HG03060 (cell line): ENCODE results near the gene TNFRSF12A.
A peak's percentile ranks its signal among the peaks of the same experiment; 100 is the strongest.

ENCODE experiments used
- ATAC-seq: cut with Tn5 transposase; IDR thresholded peaks from one replicate; pipeline ENCODE4 v1.9.1; 2021; ENCODE audit warnings: low read depth, moderate number of reproducible peaks; ENCODE audit not compliant: unreplicated experiment

The TNFRSF12A gene

DNA sequence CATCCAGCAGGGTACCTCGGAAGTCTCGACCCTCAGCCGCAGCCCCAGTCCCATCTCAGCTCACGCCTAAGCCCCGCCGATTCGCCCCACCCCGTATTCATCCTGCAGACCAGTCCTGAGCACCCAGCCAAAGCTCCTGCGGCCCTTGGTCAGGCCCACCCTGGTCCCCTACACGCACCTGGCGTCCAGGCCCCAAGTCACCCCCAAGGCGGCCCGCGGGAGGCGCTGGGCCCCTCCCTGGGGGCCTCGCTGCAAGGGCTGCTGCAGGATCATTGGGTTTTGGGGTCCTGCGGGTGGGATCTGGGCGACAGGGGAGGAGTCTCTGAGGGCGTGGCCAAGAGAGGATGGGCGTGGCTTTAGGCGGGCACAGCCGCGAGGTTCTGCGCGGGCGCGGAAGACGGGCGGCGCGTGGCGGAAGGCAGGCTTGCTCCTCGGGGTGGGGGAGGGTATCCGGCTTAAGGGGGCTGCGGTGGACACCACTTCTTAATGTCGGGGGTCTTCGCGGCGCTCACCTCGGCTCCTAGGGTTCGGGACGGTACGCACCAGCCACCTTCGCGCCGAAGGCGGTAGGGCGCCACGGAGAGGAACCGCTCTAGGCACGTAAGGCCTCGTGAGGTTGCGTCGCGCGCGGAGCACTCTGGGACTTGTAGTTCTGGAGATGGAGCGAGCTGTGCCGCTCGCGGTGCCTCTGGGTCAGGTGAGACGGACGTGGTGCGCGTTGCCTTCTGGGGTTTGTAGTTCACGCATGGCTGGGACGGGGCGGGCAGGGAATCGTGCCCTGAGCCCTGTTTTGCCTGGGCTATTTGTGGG is 3.7 kb downstream of the TNFRSF12A start, which contains the start of the genes HCFC1R1 and THOC6:
HCFC1R1 (minus strand) TSS at position 274 of the 810 bp plus-strand sequence; CDS start at position 273, 1 bp downstream.
THOC6 (plus strand) TSS at position 367 of the 810 bp plus-strand sequence; CDS start at position 659, 292 bp downstream.
- ATAC-seq = peak; percentile 56

DNA sequence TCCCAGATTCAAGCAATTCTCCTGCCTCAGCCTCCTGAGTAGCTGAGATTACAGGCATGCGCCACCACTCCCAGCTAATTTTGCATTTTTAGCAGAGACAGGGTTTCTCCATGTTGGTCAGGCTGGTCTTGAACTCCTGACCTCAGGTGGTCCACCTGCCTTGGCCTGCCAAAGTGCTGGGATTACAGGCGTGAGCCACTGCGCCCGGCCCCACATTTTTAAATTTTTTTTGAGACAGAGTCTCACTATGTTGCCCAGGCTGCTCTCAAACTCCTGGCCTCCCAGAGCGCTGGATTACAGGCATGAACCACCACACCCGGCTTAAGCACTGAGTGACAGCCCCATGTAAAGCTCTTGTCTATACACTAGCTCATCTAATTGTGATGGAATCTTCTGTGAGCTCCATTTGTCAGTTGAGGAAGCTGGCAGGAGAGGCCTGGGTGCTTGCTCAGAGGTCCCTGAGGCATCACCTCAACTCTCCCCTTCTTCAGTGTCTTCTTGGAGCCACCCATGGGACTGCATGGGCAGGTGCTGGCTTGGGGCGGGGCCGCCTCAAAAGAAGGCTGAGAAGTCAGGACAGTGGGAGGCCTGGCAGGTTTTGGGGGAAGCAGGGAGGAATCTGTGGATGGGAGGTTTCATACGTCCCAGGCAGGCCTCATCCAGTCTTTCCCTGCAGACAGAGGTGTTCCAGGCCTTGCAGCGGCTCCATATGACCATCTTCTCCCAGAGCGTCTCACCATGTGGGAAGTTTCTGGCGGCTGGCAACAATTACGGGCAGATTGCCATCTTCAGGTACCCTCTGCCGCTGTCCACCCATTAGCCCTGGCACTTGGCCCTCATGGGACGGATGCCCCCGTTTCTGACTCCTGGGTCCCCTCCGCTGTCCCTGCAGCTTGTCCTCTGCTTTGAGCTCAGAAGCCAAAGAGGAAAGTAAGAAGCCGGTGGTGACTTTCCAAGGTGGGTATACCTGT is 5.1 kb downstream of the TNFRSF12A start:
- ATAC-seq = no peak

DNA sequence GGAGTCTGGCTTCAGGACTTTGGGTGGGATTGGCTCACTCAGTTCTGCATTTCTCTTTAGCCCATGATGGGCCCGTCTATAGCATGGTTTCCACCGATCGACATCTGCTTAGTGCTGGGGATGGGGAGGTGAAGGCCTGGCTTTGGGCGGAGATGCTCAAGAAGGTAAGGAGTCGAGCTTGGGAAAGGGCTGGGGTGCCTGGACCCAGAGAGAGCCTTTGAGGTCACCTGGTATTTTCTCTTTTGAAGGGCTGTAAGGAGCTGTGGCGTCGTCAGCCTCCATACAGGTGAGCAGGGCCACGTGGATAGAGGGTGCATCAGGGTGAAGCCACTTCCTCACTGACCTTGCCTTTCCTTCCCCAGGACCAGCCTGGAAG is 5.8 kb downstream of the TNFRSF12A start:
- no peak for ATAC-seq

DNA sequence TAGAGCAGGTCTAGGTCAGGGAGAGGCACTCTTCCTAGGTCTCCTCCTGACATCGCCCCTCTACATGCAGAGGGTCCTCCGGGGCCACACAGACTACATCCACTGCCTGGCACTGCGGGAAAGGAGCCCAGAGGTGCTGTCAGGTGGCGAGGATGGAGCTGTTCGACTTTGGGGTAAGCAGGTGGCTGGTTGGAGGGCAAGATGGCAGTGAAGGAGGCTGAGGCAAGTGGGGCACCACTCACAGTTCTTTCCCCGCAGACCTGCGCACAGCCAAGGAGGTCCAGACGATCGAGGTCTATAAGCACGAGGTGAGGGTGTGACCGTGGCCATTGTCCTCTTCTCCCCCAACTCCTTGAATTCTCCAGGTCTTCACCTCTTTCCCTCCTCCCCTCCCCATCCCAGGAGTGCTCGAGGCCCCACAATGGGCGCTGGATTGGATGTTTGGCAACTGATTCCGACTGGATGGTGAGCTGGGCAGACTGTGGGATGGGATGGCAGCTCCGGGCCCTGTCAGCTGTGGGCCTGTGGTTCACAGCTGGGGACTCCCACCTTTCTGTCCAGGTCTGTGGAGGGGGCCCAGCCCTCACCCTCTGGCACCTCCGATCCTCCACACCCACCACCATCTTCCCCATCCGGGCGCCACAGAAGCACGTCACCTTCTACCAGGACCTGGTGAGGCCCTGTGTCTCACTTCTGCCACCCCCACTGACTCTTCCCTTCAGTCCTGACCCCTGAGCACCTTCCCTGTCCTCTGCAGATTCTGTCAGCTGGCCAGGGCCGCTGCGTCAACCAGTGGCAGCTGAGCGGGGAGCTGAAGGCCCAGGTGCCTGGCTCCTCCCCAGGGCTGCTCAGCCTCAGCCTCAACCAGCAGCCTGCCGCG is 6.7 kb downstream of the TNFRSF12A start:
- ATAC-seq = no peak

DNA sequence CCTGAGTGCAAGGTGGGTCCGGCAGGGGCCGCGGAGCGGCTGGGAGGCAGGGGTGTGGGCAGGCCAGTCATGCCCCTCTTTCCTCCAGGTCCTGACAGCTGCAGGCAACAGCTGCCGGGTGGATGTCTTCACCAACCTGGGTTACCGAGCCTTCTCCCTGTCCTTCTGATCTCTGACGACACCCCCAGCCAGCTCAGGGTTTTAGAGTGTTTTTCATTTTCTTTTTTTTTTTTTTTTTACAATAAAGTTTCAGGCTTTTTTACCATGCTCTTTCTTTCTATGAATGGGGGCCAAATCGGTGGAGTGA is 7.3 kb downstream of the TNFRSF12A start:
- ATAC-seq = no peak

DNA sequence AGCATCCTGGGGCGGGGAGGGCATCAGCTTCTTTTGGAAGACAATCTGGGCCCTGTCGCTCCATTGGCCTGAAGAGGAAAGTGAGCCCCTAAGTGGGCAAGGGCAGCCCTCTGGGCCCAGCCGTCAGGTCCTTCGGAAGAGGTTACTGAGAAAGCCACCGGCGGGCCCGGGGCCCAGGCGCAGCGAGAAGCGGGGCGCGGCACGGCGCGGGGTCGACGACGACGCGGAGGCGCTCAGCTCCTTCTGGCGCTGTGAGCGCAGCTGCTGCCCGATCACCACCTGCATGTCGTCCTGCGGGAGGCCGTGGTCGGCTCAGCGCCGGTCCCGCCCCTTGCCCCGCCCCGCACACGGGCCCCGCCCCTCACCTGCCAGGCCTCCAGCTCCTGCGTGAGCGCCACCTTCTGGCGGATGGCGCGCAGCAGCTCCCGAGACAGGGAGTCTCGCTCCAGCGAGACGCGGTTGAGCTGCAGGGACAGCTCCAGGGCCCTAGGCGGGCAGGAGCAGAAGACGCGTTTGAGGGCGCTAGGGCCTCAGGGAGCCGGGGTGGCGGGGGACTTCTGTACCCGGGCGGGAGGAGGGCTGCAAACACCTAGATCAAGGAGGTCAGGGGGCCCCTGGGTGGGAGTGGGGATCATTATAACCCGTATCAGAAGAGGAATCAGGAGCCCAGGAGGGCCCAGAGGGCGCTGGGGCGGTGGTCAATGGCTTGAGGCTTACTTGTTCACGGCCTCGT is 8.0 kb downstream of the TNFRSF12A start:
- no peak for ATAC-seq

DNA sequence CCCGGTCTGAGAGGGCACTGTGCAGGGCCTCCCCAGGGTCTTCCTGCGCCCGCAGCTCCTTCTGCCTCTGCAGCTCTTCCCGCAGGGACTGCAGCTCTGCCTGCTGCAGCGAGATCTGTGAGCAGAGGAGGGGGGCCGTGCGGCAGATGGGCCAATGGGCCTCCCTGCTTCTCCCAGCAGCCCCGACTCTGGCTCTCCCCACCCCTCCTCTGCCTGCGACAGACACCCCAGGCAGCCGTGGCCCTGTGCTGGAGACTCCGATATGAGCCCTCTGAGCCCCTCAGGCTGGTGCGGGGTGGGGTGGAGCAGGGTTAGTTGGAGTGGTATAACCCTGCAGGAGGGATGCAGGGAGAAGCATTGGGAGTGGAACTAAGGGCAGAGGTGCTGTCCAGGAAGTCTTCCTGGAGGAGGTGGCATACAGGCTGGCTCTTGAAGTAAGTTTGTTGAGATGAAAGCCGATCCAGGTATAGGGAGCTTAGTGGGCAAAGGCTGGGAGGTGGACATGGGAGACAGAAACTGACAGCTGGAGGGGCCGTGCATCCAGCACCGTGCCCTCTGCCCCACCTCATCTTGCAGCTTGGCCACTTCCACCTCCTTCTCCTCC is 8.7 kb downstream of the TNFRSF12A start:
- no peak for ATAC-seq

DNA sequence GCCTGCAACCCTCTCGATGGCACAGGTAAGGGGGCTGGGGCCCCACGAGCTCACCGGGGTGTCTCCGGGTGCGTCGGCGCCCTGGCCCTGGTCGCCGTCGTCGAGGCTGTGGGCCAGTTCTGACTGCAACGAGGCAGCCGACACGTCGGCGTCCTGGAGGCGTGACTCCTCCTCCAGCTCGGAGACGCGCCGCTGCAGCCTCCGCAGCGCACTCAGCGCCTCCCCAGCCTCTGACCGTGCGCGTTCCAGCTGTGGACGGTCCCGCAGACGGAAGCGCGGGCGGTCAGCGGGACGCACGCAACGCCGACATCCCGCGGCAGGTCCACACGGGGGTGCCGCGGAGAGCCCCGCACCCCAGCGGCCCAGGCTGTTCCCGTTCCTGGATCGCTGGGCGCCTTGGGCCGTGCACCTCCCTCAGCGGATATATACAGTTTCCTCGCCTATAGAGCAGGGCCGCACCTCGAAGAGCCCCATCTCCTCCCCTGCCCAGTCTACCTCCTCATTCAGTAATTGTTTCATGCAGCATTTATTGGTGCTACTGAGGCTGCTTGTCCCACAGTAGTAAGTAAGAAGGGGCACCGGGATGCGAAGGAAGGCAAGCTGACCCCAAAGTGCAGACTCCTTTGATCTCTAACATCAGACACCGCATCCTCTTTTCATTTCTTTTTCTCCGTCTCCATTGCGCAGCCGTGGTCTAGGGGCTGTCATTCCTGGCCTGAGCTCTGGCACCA is 9.5 kb downstream of the TNFRSF12A start:
- no peak for ATAC-seq

DNA sequence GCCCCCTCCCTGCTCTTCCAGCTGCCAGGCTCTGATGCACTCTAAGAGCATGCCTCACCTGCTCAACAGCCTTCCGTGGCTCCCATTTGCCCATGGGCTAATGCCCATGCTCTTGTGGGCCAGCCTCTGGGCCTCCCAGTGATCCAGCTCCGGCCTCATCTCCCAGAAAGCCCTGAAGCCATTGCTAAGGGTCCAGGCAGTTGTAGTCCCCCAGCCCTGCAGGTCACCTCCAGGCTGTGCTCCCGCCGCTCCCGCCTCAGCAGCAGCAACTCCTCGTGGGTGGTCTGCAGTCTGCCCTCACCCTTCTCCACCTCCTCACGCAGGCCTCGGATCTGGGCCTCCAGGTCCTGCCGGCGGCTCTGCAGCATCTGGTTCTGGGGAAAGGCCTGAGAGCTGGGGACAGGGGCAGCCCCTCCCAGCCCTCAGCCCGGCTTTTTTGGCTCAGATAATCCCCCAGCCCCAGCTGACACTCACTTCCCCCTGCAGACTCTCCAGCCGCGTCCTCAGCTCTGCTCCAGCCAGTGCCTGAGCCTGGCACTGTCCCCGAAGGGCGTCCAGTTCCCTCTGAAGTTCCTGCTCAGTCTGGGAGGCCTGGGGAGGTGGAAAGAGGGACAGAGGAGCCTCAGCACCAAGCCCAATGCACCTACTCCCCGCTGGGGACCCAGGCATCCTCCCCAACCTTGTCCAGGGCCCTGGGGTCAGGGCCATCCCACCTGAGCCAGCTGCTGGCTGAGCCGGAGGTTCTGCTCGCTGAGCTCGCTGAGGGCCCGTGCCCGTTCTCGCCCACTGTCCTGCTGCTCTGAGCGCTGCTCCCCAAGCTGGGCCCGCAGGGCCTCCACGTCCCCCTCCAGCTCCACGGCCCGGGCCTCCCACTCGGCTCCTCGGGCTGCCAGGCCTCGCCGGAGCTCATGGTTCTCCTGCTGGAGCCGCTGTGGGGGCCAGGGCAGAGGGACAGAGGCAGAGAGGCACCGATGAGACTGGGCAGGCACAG is 10.3 kb downstream of the TNFRSF12A start:
- no peak for ATAC-seq

DNA sequence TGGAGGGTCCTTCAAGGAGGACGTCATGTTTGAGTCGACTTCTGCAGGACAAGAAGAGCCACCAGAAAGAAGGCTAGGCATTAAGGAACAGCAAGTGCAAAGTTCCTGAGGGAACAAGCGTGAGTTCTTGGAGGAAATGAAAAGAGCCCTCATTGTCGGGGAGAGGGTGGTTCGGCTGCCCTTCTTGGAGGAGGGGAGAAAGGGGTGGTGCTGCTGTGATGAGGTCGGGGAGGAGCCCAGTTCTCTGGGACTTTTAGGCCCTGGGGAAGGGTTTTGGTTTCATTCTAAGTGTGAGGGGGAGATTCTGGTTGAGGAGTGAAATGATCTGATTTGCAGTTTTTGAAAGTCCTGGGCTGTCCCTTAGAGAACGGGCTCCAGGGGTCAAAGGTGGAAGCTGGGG is 12.5 kb downstream of the TNFRSF12A start:
- no peak for ATAC-seq

DNA sequence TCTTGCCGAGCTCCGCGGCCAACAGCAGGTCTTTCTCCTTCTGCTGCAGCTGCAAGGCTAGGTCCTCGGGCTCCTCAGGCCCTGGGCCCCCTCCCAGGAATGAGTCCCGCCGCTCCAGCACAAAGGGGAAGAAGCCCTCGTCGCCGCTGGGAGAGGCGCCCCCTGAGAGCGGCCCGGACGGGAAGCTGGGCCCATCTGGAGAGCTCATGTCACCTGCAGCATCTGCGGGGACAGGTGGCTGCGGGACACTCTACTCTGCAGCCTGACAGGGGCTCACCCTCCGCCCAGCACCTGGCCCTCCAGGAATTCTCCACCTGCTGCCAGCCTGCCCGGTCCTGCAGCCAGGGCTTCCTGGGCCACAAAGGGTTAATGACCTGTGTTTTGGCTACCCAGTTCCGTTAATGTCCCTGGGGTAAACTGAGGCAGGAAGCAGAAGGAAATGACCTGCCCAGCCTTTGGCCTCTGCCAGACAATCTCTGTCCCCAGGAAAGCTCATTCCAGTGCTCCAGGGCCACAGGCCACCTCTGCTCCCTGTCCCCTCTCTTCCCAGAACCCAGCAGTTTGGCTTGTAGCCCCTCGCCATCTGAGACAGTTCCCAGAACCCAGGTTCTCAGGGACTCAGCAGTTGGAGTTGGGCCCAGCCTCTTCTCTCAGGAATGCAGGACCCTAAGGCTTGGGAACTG is 15.3 kb downstream of the TNFRSF12A start:
- no peak for ATAC-seq

DNA sequence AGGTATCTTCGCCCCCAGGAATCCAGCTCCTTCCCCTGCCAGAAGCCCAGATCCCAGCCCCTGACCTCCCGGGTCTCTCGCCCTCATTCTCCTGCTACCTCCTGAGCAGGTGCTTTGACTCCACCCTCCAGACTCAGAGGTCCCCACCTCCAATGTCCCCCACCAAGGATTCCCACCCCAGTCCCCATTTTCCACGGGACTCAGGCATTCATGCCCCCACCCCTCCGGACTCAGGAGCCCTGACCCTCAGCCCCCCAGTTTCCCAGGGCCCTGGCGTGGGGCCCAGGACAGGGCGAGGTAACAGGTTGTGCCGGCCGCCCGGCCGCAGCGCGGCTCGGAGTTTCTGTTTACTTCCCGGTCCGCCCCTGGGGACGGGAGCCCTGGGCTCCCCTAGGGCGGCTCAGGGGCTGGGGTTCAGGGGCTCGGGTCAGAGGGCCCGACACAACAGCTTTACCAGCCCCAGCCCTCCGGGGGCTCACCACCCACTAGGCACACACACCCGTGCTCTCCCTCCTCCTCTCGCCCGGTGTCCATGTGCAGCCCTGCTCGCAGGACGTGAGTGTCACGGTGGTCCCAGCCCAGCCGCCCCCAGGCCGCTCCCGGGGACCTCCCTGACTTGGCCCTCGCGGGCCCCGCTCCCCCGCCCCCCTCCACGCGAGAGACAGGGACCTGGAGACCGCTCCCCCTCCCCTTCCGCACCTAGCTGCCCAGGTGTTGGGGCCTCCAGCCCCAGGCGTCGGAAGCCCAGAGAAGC is 16.0 kb downstream of the TNFRSF12A start:
- ATAC-seq = no peak

DNA sequence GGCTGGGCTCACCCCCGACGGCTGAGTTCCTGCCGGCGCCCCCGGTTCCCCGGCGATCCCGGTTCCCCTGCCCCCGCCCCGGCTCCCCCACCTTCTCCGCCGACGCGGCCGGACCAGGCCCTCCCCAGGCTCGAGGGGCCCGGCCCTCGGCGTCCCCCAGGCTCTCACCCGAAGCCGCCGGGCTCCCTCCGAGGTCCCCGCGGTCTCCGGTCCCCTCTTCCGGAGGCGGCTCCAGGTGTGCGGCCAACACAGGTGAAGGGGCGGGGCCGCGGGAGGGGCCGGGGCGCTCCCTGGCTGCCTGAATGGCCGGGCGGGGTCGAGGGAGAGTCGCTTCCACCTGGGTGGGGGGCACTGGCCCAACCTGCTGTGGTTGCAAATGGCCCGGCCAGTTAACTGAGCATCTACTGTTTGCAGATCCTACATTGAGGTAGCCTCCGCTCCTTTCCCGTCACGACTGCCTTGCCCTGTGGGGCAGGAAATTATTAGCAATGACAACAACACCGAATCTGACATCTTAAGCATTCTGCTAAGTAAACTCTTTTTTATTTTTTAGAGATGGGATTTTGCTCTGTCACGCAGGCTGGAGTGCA is 16.7 kb downstream of the TNFRSF12A start, which contains the start of gene BICDL2:
BICDL2 (minus strand) TSS at position 219 of the 590 bp plus-strand sequence. CDS start 1,448 bp downstream, outside the sequence.
- ATAC-seq = no peak

DNA sequence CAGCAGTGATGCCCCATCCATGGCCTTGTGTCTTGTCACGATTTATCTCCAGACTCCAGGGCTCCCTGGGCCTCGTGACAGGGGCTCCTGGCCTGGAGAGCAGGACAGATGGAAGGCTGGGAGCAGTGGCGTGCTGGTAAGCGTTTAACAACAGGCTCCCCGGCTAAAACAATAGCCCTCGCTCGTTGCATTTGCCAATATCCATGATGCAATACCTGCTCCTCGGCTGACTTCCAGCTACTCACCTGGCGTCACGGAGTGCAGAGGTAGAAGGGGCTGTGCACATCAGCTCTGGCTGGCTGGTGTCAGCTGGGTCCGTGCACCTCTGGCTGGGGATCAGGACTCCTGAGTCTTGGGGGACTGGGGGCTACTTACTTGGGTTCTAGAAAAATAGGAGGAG is 18.1 kb downstream of the TNFRSF12A start:
- no peak for ATAC-seq

DNA sequence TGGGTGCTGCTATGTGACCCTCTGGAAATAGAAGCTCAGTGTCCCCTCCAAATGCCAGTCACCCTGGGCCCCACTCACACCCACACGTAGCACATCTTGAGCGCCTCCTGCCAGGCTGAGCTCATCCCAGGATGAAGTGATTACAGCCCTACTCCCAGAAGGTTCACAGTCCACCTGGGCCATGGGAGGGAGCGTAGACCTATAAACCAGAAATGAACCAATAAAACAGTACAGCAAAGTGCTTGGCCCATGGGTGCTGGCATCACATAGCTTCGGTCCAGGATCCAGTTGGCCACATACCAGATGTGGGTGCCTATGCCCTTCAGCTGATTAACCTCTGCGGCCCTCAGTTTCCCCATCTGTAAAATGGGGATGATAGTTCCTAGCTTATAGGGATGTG is 18.7 kb downstream of the TNFRSF12A start:
- ATAC-seq = no peak

DNA sequence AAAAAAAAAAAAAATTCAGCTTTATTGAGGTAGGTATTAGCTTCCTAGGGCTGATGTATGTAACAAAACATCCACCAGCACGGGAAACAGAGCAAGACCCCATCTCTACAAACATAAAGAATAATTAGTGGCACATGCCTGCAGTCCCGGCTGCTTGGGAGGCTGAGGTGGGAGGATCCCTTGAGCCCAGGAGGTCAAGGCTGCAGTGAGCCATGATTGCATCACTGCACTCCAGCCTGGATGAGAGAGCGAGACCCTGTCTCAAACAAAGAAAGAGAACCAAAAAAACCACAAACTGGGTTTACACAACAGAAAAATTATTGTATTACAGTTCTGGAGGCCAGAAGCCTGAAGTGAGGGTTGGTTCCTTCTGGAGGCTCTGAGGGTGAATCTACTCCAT is 22.2 kb downstream of the TNFRSF12A start:
- no peak for ATAC-seq
